OCI-M2 (cell line): ENCODE data around the gene SLC47A2.

ENCODE experiments used
- DNase-seq: peaks from one replicate; lab custom pipeline; 2025; ENCODE audit not compliant: unreplicated experiment; lab: John Stamatoyannopoulos, UW

Gene SLC47A2

DNA sequence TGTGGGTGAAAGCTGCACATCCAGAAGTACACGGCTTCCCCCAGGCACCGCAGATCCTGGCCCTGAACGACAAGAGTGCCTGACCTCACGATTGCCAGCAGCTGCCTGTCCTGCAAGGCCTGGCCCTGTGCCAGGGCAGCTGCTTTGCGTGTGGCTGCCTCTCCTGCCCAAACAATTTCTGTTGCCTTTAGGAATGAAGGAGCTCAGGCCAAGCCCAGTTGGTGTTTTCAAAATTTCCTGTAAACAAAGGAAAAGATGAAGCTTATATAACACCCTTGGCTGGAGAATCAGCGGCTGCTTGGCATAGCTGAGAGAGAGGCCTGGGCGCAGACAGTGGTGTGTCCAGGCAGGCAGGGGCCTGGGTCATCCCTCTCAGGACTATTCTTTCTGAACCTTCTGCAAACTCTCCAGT, 11.7 kb upstream of the SLC47A2 start:
- no peak for DNase-seq

DNA sequence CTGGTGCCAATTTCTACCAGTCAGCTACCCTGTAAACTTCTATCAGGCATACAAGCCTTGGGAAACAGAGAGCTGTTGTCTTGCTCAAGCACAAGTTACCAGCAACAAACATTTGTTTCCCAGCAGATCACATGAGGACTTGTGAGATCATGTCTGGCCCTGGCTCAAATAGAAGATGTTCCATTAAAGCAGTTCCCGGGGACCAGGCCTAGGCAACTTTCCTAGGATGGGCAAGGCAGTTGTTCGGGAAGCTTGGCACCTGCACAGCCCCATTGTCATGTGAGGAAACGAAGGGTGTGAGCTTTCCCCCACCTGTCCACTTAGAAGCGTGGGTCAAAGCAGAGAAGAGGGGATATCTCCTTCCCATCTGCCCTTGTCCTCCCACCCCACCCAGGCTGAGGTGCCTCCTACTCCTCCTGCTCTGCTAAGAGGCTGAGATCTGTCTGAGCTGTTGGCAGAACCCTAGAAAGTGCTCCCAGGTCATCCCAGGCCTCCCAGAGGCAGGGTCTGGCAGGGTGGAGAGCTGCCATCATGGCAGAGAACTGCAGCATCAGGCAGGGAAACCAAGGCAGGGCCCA, 11.2 kb upstream of the SLC47A2 start:
- no peak for DNase-seq

DNA sequence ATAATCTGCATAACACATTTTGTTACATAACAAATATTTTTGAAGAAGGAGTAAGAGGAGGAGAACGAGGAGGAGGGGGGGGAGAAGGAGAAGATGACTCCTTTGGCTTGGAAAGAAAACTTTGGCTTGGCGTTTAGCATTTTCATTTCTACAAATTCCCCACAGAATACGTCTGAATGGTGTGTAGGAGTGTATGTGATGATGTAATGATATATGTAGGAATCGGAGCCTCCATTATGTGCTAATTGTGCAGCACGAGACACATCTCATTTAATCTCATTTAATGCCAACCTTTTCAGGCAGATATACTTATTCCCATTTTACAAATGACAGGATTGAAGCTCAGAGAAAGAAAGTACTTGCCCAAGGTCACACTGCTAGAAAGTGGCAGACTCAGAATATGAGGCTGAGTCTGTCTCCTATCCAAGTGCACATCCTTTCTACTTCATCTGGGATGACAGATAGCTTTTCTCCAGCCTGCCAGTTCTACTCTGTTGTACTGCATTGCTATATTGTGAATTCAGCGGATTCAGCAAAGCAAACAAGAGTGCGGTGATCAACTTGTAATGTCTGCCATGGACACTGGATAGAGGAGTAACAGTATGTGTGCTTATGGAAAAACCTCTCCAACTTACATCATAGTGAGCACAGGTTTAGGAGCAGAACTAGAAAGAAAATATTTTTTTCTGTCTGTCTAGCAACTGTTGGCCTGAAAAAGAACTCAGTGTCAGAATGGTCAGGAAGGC, 10.4 kb upstream of the SLC47A2 start:
- no peak for DNase-seq

DNA sequence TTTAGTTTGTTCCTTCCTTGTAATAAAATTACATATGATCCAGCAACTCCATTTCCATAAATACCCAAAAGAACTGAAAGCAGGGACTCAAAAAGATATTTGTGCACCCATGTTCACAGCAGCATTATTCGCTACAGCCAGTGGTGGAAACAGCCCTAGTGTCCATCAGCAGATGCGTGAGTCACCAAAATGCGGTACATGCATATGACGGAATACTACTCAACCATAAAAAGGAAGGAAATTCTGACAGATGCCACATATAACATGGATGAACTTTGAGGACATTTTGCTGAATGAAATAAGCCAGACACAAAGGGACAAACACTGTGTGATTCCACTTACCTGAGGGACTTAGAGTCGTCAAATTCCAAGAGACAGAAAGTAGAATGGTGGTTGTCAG, 9.1 kb upstream of the SLC47A2 start:
- no peak for DNase-seq

DNA sequence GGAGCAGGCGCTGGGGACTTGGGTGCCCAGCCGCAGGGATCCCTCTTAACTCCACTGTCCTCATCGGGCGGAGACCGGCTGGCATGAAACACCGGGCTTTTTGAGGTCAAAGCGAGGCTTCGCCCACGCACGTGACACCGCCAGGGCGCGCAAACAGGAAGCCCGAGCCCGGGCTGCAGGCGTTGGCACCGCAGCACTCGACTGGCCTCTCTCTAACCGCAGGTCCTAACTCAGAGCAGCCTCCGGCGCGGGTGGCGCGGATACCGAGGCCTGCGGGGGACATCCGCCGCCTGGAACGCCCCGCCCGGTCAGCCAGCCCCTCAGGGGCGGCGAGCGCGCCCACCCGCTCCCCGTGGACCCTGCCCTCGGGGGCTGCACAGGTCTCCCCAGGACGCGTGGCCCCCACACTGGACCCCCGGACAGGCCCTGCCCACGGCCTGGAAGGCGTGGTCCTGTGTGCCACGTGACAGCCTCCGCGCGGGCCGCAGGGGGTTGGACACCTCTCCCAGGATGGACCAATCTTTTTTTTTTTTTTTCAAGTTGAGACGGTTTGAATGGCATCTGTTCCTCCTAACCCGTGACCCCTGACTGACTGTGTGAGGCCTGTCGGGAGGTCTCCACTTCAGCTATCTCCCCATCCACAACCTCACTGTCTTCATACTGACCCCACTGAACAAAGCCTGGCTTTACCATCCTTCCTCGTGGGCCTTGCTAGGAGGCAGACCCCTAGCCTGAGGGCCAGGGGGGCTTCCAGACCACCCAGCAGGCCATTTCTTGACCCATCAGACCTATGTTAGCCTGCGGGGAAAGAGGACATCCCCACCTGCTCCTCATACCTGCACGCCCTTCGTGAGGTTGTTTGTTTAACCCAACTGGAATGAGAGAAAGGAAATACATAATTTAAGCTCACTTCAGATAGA, 8.4 kb upstream of the SLC47A2 start:
- no peak for DNase-seq

DNA sequence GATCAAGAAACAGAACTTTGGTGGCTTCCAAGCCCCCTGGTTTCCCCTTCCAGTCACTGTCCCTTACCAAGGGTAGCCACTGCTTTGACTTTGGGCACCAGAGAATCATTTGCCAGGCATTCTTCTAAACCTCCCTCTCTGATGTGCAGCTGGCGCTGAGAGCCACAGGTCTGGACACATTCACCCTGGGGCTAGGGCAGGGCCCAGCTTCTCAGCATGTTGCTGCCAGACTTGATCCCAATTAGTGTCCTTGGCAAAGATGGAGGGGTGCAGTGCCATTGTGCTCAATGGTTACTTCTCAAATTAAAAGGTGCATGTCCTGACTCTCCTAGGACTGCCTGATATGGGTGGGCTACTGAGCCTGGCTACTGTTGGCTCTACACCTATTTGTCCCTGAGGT, 7.6 kb upstream of the SLC47A2 start:
- no peak for DNase-seq

DNA sequence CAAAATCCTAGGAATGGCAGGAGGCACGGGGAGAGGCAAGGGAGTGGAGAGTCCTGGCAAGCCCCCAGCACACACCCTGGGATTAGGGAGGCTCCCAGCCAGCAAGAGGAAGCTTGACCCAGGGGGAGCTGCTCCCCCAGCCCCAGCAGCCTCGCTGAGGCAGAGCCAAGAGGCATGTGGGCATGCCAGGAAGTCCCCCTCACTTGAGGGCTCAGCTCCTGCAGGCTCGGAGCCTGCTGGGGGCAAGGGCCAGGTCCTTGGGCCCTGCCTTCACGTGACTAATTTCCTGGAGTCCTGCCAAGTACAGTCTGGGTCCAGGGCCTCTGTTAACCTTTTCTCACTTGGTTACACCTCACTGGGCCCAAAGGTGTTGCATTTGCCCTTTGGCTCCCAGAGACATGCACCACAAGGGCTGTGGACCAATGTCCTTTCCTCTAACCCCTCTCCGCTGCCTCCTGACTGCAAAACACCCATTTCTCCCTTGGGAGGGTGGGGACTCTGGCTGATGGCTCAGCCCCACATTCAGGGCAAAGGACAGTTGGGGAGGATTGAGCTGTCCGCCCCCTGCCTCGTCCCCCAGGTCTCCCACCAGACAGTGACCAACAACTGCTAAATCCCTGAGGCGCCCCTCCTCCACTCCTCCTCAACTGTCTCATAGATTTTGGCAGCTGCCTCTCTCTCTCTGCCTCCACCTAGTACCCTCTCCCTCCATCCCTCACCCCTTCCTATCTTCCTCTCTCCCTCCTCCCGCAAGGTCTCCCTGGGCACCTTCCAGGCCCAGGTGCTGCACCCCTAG, 4.4 kb upstream of the SLC47A2 start:
- no peak for DNase-seq

GRCh38 chr17:19720210-19720475, 3.8 kb upstream of the SLC47A2 start:
- no peak for DNase-seq

DNA sequence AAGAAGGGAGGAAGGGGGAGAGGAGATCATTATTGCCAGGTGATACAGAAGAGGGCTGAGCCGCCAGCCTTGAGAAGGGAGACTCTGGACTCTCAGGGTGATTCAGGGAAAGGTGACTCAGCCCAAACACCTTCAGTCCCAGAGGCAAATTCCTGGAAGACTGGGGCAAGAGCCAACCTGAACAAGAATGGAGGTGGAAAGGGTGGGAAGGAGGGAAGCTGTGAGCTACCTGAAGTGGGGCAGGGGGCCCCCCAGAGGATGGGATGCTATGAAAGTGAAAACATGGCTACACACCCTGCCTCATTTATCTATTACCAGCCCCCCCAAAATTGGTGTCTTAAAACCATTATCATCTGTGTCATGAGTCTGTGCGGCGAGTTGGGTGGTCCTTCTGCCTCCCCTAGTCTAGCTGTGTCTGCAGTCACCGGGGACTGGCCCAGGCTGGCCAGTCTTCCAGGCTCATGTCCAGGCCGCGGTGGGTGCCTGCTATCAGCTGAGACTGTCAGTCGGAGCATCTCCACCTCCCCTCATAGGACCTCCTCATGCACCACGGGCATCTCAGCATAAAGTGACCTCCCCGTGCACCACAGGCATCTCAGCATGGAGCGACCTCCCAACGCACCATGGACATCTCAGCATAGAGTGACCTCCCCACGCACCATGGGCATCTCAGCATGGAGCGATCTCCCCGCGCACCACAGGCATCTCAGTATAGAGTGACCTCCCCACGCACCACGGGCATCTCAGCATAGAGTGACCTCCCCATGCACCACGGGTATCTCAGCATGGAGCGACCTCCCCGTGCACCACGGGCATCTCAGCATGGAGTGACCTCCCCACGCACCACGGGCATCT, 3.2 kb upstream of the SLC47A2 start:
- no peak for DNase-seq

GRCh38 chr17:19718613-19719354, 2.4 kb upstream of the SLC47A2 start:
- DNase-seq: no peak

- no peak for DNase-seq
These were observed 1.7 kb upstream of the SLC47A2 start for GRCh38 chr17:19718041-19718612.

- DNase-seq: no peak
These were observed 1.1 kb upstream of the SLC47A2 start for GRCh38 chr17:19717411-19717908.

DNA sequence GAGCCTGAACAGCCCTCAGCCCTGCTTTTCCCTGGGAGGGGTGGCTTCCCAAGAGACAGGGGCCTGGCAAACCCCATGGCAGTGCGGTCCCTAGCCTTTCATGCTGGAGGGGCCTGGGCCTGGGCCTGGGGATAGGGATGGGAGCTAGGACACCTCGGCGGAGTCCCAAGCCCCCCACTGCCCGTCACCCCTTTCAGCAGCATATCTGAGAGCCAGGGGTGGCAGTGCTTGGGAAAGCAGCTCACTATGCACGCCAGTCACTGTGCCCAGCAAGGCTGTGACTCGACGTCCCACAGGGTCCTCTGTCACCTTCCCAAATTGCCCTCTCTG, 612 bp upstream of the SLC47A2 start:
- DNase-seq: no peak

DNA sequence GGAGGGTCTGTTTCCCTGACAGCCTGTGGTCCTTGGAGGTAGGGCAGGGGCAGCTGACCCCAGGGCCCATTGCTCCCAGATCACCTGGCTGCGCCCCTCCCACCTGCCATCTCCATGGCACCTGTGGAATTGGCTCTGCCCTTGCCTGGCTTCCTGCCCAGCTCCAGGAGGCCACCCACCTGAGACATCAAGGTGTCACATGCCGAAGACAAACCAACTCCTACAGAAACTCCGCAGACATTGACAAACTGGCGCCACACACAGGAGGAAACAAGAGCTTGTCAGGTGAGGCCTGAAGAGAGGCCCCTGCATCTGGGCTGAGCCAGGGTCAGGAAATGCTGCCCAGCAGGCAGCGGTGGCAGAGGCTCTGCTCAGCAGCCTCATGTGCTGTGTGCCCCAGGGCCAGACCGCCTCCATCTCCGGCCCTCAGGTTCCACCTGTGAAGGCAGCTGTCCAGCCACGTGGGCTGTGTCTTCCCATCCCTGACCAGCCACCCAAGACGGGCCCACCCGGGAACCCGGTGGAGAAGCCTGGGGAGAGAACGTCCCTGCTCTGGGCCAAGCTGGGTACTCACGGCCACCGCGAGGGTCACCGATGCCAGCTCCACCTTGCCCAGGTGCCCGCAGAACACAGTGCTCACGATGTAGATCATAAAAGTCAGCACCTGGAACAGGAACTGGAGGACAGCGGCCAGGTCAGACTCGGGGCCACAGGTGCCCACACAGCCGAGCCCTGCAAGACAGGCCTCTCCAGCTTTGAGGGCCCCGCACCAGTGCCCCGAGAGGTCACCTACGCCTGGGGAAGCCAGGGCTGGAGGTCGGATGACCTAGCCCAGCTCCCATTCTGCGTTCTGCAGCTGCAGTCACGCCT, 1.6 kb downstream of the SLC47A2 start:
- DNase-seq: no peak

DNA sequence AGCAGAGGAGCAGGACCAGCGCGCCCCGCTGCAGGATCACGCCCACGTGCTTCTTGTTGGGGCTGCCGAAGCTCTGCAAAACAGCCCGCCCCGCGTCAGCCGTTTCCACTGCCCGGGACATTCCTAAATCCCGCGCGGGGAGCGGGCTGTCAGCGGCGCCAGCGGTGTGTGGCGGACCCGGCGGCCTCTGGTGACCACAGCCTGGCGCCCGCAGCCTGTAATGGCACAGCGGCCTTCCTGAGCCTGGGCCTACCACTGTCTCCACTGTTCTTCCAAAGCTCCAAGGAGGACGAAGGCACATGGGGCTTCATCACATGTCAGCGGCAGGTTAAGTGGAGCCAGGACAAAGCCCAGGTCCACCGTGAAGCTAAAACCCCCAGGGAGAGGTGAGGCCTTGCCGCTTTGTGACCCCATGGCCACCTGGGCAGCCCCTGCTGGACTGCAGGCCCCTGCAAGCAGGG, 2.5 kb downstream of the SLC47A2 start:
- no peak for DNase-seq

DNA sequence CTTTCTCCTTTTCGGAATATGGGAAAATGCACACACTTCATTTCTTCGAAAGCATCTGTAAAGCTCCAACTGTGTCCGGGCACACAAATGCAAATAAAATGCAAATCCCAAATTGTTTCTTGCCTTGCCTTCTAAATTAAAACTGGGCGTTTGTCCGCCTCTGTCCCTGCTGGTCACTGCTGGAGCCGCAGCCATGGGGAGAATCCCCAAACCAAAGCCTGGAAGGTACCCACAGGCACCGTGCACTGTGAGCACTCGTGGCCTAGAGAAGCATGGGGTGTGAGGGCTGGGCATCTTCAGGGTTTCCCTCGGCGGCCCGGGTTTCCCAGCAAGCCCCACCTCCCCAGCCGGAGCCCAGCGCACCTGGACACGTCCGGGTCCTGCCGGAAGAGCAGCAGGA, 2.9 kb downstream of the SLC47A2 start:
- DNase-seq: no peak

- no peak for DNase-seq
These were observed 3.9 kb downstream of the SLC47A2 start for GRCh38 chr17:19712436-19713004.

GRCh38 chr17:19709841-19710240, 6.5 kb downstream of the SLC47A2 start:
- no peak for DNase-seq
